Fibroblast of lung (primary cell): ENCODE results near the gene SDC4. TPM values are rescaled to one million over a fixed set of nuclear protein-coding genes. Genes with fewer than 3 reads are reported as not detected.
A peak's percentile ranks its signal among the peaks of the same experiment; 100 is the strongest.

Source experiments
- DNase-seq, 2 donors: peaks; one replicate each; pipeline versions ENCODE4 v3.0.0 to v3.0.0-alpha.2; 2010; ENCODE audit warnings: low read depth in 2 of 2
- H2AFZ ChIP-seq: 2 replicates; pipeline ENCODE4 v1.5.1; 2012; ENCODE audit warnings: low read length, control low read depth, inconsistent platforms
- H3K27ac ChIP-seq: 2 replicates; pipeline ENCODE4 v1.5.1; 2011; ENCODE audit warnings: low read length, control low read depth; ENCODE audit not compliant: insufficient read depth
- H3K27me3 ChIP-seq: 2 replicates; pipeline ENCODE4 v1.5.1; 2011; ENCODE audit warnings: mild to moderate bottlenecking, low read length; ENCODE audit not compliant: control insufficient read depth, insufficient read depth
- H3K36me3 ChIP-seq: 2 replicates; pipeline ENCODE4 v1.5.1; 2011; ENCODE audit warnings: low read length; ENCODE audit not compliant: control insufficient read depth, insufficient read depth
- H3K4me1 ChIP-seq: 2 replicates; pipeline ENCODE4 v1.5.1; 2011; ENCODE audit warnings: low read length; ENCODE audit not compliant: control insufficient read depth, insufficient read depth; ENCODE audit errors: extremely low read depth
- H3K4me2 ChIP-seq: 2 replicates; pipeline ENCODE4 v1.5.1; 2011; ENCODE audit warnings: low read length, control low read depth; ENCODE audit not compliant: insufficient read depth; ENCODE audit errors: extremely low read depth
- H3K4me3 ChIP-seq, 4 experiments: fragments of 200-600 bp in 1 of 4; sonication (generic) in 1 of 4; replicated peaks in 1 of 4; 2 replicates each; pipeline ENCODE4 v1.5.1; 2011 to 2016; ENCODE audit warnings: low read length in 4 of 4, low read depth in 3 of 4, mild to moderate bottlenecking in 3 of 4, control low read depth in 2 of 4, inconsistent platforms in 1 of 4, mixed read lengths in 1 of 4; ENCODE audit not compliant: insufficient read depth in 1 of 4; ENCODE audit errors: control extremely low read depth in 1 of 4
- H3K79me2 ChIP-seq: 2 replicates; pipeline ENCODE4 v1.5.1; 2012; ENCODE audit warnings: mild to moderate bottlenecking, low read length, inconsistent platforms; ENCODE audit not compliant: control insufficient read depth, insufficient read depth
- H3K9ac ChIP-seq: 2 replicates; pipeline ENCODE4 v1.5.1; 2011; ENCODE audit warnings: mild to moderate bottlenecking, low read length, control low read depth; ENCODE audit not compliant: insufficient read depth
- H3K9me3 ChIP-seq: 2 replicates; pipeline ENCODE4 v1.5.1; 2012; ENCODE audit warnings: low read depth, low read length; ENCODE audit not compliant: control insufficient read depth, insufficient read depth
- H4K20me1 ChIP-seq: 2 replicates; pipeline ENCODE4 v1.5.1; 2011; ENCODE audit warnings: low read length; ENCODE audit not compliant: control insufficient read depth, insufficient read depth; ENCODE audit errors: extremely low read depth
- EZH2 ChIP-seq: IDR thresholded peaks from 2 replicates; pipeline ENCODE4 v1.5.1; 2012; ENCODE audit warnings: low read length, control low read depth, mild to moderate bottlenecking; ENCODE audit errors: missing control alignments
- polyA plus RNA-seq, 2 donors: library from polyadenylated mRNA; depleted of rRNA in 1 of 2; stranded (reverse) in 1 of 2; unstranded in 1 of 2; fragments of >200 nt; gene quantifications; 2 replicates each; pipeline ENCODE4 v1.2.1, GENCODE V29; 2011 to 2012; ENCODE audit warnings: missing spikeins in 1 of 2
- total RNA-seq: library from RNA; depleted of rRNA; stranded (reverse); fragments of >200 nt; gene quantifications from 2 replicates; pipeline ENCODE4 v1.2.1, GENCODE V29; 2014
- TF ChIP-seq, protein P1 (sequence below), 2 donors: IDR thresholded peaks in 1 of 2; conservative IDR thresholded peaks in 1 of 2; 1 replicate in 1 of 2; 2 replicates in 1 of 2; pipeline ENCODE4 v1.5.1; 2011 to 2012; ENCODE audit warnings: low read length in 2 of 2, control low read depth in 1 of 2, inconsistent platforms in 1 of 2, low read depth in 1 of 2, mild to moderate bottlenecking in 1 of 2

SDC4 gene
- total and polyA plus RNA-seq, 2 donors (not counting 1 experiment from before 2014, with no cell fraction given) = 175 to 312 TPM

DNA sequence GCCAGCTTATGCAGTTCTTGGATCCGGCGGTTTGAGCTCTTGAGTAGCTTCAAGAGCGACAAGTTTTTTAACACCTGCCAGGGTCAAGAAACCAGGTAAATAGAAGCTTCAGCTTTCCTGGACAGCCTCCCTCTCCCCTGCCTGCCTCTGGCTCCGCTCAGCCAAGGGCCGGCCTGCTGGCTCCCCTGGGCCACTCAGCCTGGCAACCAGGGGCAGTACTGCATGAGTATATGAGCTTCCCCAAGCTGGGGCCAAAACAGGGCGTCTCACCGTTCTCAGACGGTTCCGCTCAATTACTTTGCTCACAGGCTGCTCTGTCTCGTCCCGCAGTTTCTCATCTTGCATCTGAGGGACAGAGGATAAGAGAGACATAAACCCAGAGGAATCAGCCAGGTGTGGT lies 29.0 kb upstream of the SDC4 start:
- peaks cover 2% of the 10 kb centered on the region for H3K4me1 ChIP-seq

DNA sequence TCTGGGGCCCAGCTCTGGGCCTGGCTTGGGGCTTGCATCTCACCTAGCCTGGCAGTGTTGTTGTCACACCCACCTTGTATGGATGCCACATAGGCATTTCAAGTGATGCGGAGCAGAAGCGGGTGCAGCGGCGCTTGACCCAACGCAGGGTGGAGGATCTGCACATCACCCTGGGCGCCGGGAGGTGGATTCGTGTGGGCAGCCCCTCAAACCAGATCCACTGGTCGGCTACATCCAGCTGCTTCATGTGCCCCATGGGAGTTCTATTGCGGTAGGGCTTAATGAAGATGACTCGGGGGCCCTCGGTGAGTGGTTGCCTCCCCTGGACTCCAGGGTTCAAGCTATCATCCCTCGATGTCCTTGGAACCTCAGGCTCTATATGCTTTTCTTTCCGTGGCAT lies 26.7 kb upstream of the SDC4 start:
- Histone ChIP-seq H3K9ac (no peak overlapping the region), H3K79me2 (no peaks in the 10 kb centered on the region)

More for the DNA sequence above, 29.0 kb upstream of the SDC4 start:
- Histone ChIP-seq H3K4me2 (no peak overlapping the region), H3K36me3 (no peaks in the 10 kb centered on the region), H3K27ac (no peak overlapping the region), H3K79me2 (no peaks in the 10 kb centered on the region), H3K4me3 (no peak overlapping the region), H3K27me3 (no peaks in the 10 kb centered on the region), H4K20me1 (no peaks in the 10 kb centered on the region), H3K9ac (no peak overlapping the region), H3K9me3 (no peaks in the 10 kb centered on the region), H2AFZ (no peak overlapping the region)
- no peak for TF ChIP-seq EZH2
- TF ChIP-seq, protein P1, sequence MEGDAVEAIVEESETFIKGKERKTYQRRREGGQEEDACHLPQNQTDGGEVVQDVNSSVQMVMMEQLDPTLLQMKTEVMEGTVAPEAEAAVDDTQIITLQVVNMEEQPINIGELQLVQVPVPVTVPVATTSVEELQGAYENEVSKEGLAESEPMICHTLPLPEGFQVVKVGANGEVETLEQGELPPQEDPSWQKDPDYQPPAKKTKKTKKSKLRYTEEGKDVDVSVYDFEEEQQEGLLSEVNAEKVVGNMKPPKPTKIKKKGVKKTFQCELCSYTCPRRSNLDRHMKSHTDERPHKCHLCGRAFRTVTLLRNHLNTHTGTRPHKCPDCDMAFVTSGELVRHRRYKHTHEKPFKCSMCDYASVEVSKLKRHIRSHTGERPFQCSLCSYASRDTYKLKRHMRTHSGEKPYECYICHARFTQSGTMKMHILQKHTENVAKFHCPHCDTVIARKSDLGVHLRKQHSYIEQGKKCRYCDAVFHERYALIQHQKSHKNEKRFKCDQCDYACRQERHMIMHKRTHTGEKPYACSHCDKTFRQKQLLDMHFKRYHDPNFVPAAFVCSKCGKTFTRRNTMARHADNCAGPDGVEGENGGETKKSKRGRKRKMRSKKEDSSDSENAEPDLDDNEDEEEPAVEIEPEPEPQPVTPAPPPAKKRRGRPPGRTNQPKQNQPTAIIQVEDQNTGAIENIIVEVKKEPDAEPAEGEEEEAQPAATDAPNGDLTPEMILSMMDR (conservative IDR thresholded peaks at IDR 0.05 in 1 of 2, IDR thresholded peaks at IDR 0.05 in 1 of 2; ENCODE audit: low read depth in 1 of 2, low read length in 2 of 2) = no peak
- no peak for DNase-seq

DNA sequence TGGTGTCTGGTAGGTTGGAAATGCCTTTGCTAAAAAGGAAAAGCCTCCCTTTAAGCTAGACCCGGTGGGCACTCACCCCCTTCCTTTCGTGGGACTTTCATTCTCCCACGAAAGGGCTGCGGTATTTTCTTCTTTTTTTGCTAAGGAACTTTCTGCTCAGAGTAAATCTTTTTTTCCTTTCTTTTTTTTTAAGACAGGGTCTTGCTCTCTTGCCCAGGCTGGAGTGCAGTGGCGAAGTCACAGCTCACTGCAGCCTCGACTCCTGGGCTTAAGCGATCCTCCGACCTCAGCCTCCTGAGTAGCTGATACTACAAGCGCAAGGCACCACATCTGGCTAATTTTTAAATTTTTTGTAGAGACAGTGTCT lies 25.9 kb upstream of the SDC4 start:
- DNase-seq = no peak
- Histone ChIP-seq H3K36me3 (no peaks in the 10 kb centered on the region), H3K27ac (no peak overlapping the region), H4K20me1 (no peaks in the 10 kb centered on the region), H3K9ac (no peak overlapping the region), H3K4me1 (peaks cover 2% of the 10 kb centered on the region), H2AFZ (no peak overlapping the region), H3K79me2 (no peaks in the 10 kb centered on the region), H3K9me3 (no peaks in the 10 kb centered on the region), H3K27me3 (no peaks in the 10 kb centered on the region), H3K4me3 (peak overlapping the region in 1 of 4 experiments; percentile 55), H3K4me2 (peak overlapping the region; percentile 94)
- no peak for TF ChIP-seq EZH2
- TF ChIP-seq, protein P1 (conservative IDR thresholded peaks at IDR 0.05 in 1 of 2, IDR thresholded peaks at IDR 0.05 in 1 of 2; ENCODE audit: low read depth in 1 of 2, low read length in 2 of 2) = no peak

More for the DNA sequence above, 26.7 kb upstream of the SDC4 start:
- peaks cover 2% of the 10 kb centered on the region for H3K4me1 ChIP-seq
- no peak overlapping the region for H3K27ac ChIP-seq
- TF ChIP-seq, protein P1 (conservative IDR thresholded peaks at IDR 0.05 in 1 of 2, IDR thresholded peaks at IDR 0.05 in 1 of 2; ENCODE audit: low read depth in 1 of 2, low read length in 2 of 2) = no peak
- no peak for TF ChIP-seq EZH2
- H3K4me2 ChIP-seq = no peak overlapping the region
- no peaks in the 10 kb centered on the region for H4K20me1 ChIP-seq
- H3K36me3 ChIP-seq = no peaks in the 10 kb centered on the region
- no peaks in the 10 kb centered on the region for H3K27me3 ChIP-seq
- no peak overlapping the region for H2AFZ ChIP-seq
- DNase-seq = no peak
- no peaks in the 10 kb centered on the region for H3K9me3 ChIP-seq
- no peak overlapping the region for H3K4me3 ChIP-seq
